GM12878 (cell line): ENCODE measurements around the gene KRT71. TPM values are rescaled to one million over a fixed set of nuclear protein-coding genes. Genes with fewer than 3 reads are reported as not detected.

Source experiments
- ATAC-seq: fragments of 200-7000 bp; cut with Tn5 transposase; 3 replicates; pipeline ENCODE4 v1.9.1; 2020; ENCODE audit warnings: mild to moderate bottlenecking, moderate library complexity
- BruUV-seq: library from RNA; stranded (reverse); fragments of 400-500 nt; replicated peaks from 2 replicates; lab custom pipeline; 2021; lab: Mats Ljungman, UMichigan
- CTCF ChIA-PET: fragments of 300-600 bp; sonication (Branson Sonifier 250); formaldehyde crosslinking; extraction: SDS; loops from one replicate; lab custom pipeline; 2021; ENCODE audit warnings: inconsistent platforms; lab: Yijun Ruan, JAX
- POLR2A ChIA-PET: fragments of 350-600 bp; formaldehyde crosslinking; extraction: SDS; loops from one replicate; lab custom pipeline; 2021; ENCODE audit warnings: inconsistent platforms; lab: Charles Lee
- RAD21 ChIA-PET: fragments of 300-600 bp; sonication (Branson Sonifier 250); formaldehyde crosslinking; loops from one replicate; lab custom pipeline; 2023; ENCODE audit warnings: antibody characterized with exemption; ENCODE audit not compliant: unreplicated experiment; lab: Charles Lee
- SMC1A ChIA-PET: fragments of 300-600 bp; sonication (Branson Sonifier 250); formaldehyde crosslinking; loops from one replicate; lab custom pipeline; 2023; ENCODE audit not compliant: unreplicated experiment, uncharacterized antibody; lab: Charles Lee
- DNase-seq: peaks from one replicate; pipeline ENCODE4 v3.0.0-alpha.2; 2011; ENCODE audit warnings: low read depth, low spot score
- FAIRE-seq: peaks from 3 replicates; lab custom pipeline; 2011; peaks lifted over from hg19 to GRCh38; lab: Jason Lieb, UNC
- H2AFZ ChIP-seq: 2 replicates; pipeline ENCODE4 v1.6.0; 2011; ENCODE audit warnings: low read depth, low read length, control low read depth; ENCODE audit not compliant: control insufficient read depth
- H3K27ac ChIP-seq: 2 replicates; pipeline ENCODE4 v1.5.1; 2011; ENCODE audit warnings: control low read depth; ENCODE audit not compliant: control insufficient read depth, insufficient read depth
- H3K27me3 ChIP-seq, 2 experiments: replicated peaks in 1 of 2; 2 replicates each; pipeline versions ENCODE4 v1.6.0 to v1.6.1; 2011; ENCODE audit warnings: low read length in 1 of 2; ENCODE audit not compliant: control insufficient read depth in 2 of 2, insufficient read depth in 2 of 2
- H3K36me3 ChIP-seq, 2 experiments: 2 replicates each; pipeline ENCODE4 v1.5.1; 2011; ENCODE audit warnings: low read length in 1 of 2; ENCODE audit not compliant: control insufficient read depth in 2 of 2, insufficient read depth in 2 of 2
- H3K4me1 ChIP-seq: 2 replicates; pipeline ENCODE4 v1.6.1; 2011; ENCODE audit warnings: mild to moderate bottlenecking, low read length, moderate library complexity, mixed read lengths; ENCODE audit not compliant: control insufficient read depth, insufficient read depth
- H3K4me2 ChIP-seq: 2 replicates; pipeline ENCODE4 v1.6.0; 2011; ENCODE audit warnings: control low read depth; ENCODE audit not compliant: control insufficient read depth, insufficient read depth
- H3K4me3 ChIP-seq: fragments of 200-600 bp; sonication (generic); 2 replicates; pipeline ENCODE4 v1.5.1; 2016
- H3K79me2 ChIP-seq: 2 replicates; pipeline ENCODE4 v1.6.0; 2011; ENCODE audit warnings: low read length; ENCODE audit not compliant: control insufficient read depth, insufficient read depth
- H3K9ac ChIP-seq: 2 replicates; pipeline ENCODE4 v1.8.0; 2011; ENCODE audit warnings: low read length, control low read depth, mixed read lengths; ENCODE audit not compliant: control insufficient read depth, insufficient read depth
- H3K9me3 ChIP-seq: replicated peaks from 3 replicates; pipeline ENCODE4 v1.5.1; 2011; ENCODE audit warnings: mild to moderate bottlenecking, low read length; ENCODE audit not compliant: control insufficient read depth, insufficient read depth
- H4K20me1 ChIP-seq: 2 replicates; pipeline ENCODE4 v1.6.0; 2011; ENCODE audit not compliant: control insufficient read depth, insufficient read depth
- BHLHE40 ChIP-seq, 2 experiments: fragments of 450-650 bp in 1 of 2; IDR thresholded peaks; 2 replicates each; pipeline ENCODE4 v1.6.1; 2011 to 2017; ENCODE audit warnings: low read depth in 2 of 2, borderline replicate concordance in 1 of 2, improper control_type of control experiment in 1 of 2, low read length in 1 of 2, mild to moderate bottlenecking in 1 of 2
- BRCA1 ChIP-seq: IDR thresholded peaks from 2 replicates; pipeline ENCODE4 v1.6.1; 2011; ENCODE audit warnings: low read depth, low read length, improper control_type of control experiment
- CBFB ChIP-seq: IDR thresholded peaks from 2 replicates; pipeline ENCODE4 v1.6.1; 2016; ENCODE audit warnings: antibody characterized with exemption, low read depth
- CREM ChIP-seq: IDR thresholded peaks from 2 replicates; pipeline ENCODE4 v1.6.1; 2014; ENCODE audit warnings: antibody characterized with exemption, low read depth
- NFXL1 ChIP-seq: fragments of 450-650 bp; IDR thresholded peaks from 2 replicates; pipeline ENCODE4 v1.6.1; 2017; ENCODE audit warnings: antibody characterized with exemption, mild to moderate bottlenecking, borderline replicate concordance
- NFYA ChIP-seq: IDR thresholded peaks from 2 replicates; pipeline ENCODE4 v1.6.1; 2011; ENCODE audit warnings: low read depth, mild to moderate bottlenecking, low read length, improper control_type of control experiment, borderline replicate concordance
- NFYB ChIP-seq: IDR thresholded peaks from 2 replicates; pipeline ENCODE4 v1.6.1; 2011; ENCODE audit warnings: low read depth, mild to moderate bottlenecking, low read length, improper control_type of control experiment, moderate library complexity; ENCODE audit not compliant: insufficient read depth
- NR2F1 ChIP-seq: fragments of 450-650 bp; conservative IDR thresholded peaks from 2 replicates; pipeline ENCODE4 v1.6.1; 2017; ENCODE audit warnings: mild to moderate bottlenecking
- POLR2A ChIP-seq: IDR thresholded peaks from 2 replicates; pipeline ENCODE4 v1.6.1; 2011; ENCODE audit warnings: low read depth, mild to moderate bottlenecking, low read length
- RAD21 ChIP-seq: IDR thresholded peaks from 2 replicates; pipeline ENCODE4 v1.6.1; 2011; ENCODE audit warnings: mild to moderate bottlenecking, low read depth, low read length, moderate library complexity; ENCODE audit not compliant: insufficient read depth
- RAD51 ChIP-seq: fragments of 450-650 bp; IDR thresholded peaks from 2 replicates; pipeline ENCODE4 v1.6.1; 2016; ENCODE audit warnings: moderate library complexity, mild to moderate bottlenecking, inconsistent platforms
- SIN3A ChIP-seq: IDR thresholded peaks from 2 replicates; pipeline ENCODE4 v1.6.1; 2012; ENCODE audit warnings: low read depth, low read length, improper control_type of control experiment
- TCF7 ChIP-seq: IDR thresholded peaks from 2 replicates; pipeline ENCODE4 v1.6.1; 2014; ENCODE audit warnings: antibody characterized with exemption, borderline replicate concordance
- ZBED1 ChIP-seq: IDR thresholded peaks from 2 replicates; pipeline ENCODE4 v1.6.1; 2016; ENCODE audit warnings: borderline replicate concordance
- ZNF592 ChIP-seq: fragments of 450-650 bp; IDR thresholded peaks from 2 replicates; pipeline ENCODE4 v1.6.1; 2017; ENCODE audit warnings: mild to moderate bottlenecking, moderate library complexity
- WGBS: methylation state at CpG from one replicate; pipeline ENCODE4 v1.1.6; 2016; ENCODE audit warnings: low lambda C conversion rate; ENCODE audit not compliant: insufficient replicate concordance, insufficient coverage; ENCODE audit errors: missing lambda C conversion rate; 5-methylcytosine and 5-hydroxymethylcytosine counted together
- in situ Hi-C: fragments of 300-500 bp; cut with MboI; formaldehyde crosslinking; loops from 9 replicates; pipeline ENCODE4 v1.14.3; 2018; ENCODE audit warnings: mixed read lengths
- intact Hi-C: fragments of 100-400 bp; cut with micrococcal nuclease; formaldehyde crosslinking; loops from one replicate; pipeline ENCODE4 v1.14.2; 2022; ENCODE audit not compliant: unreplicated experiment
- polyA plus RNA-seq, 11 experiments: library from polyadenylated mRNA; depleted of rRNA in 4 of 11; unstranded in 6 of 11; stranded (reverse) in 5 of 11; fragments of >200 nt; fragmentation: Nextera tagmentation in 4 of 11; fragmentation: Illumina TruSeq in 1 of 11; extraction: Ambion mirVana in 4 of 11; extraction: Trizol in 1 of 11; gene quantifications; 1 replicate in 1 of 11; 2 replicates in 10 of 11; pipeline versions ENCODE4 v1.2.1 to v1.2.3, GENCODE V29; 2011 to 2016; ENCODE audit warnings: inconsistent platforms in 2 of 11, missing spikeins in 2 of 11, low read depth in 1 of 11
- total RNA-seq, 4 experiments: library from RNA; depleted of rRNA in 3 of 4; stranded (reverse); fragments of >200 nt in 3 of 4; fragmentation: Illumina TruSeq in 1 of 4; extraction: Trizol in 1 of 4; gene quantifications; 2 replicates each; pipeline versions ENCODE4 v1.2.1 to v1.2.3, GENCODE V29; 2013 to 2021
- TF ChIP-seq, protein P1 (sequence below): fragments of 450-650 bp; formaldehyde crosslinking; IDR thresholded peaks from 2 replicates; pipeline ENCODE4 v1.4.0; 2022; ENCODE audit warnings: mild to moderate bottlenecking, moderate library complexity

KRT71 gene
- total and polyA plus RNA-seq, 10 of the 15 experiments (the other 5 are each of a cell fraction or from before 2014, with no cell fraction given) = not detected

DNA sequence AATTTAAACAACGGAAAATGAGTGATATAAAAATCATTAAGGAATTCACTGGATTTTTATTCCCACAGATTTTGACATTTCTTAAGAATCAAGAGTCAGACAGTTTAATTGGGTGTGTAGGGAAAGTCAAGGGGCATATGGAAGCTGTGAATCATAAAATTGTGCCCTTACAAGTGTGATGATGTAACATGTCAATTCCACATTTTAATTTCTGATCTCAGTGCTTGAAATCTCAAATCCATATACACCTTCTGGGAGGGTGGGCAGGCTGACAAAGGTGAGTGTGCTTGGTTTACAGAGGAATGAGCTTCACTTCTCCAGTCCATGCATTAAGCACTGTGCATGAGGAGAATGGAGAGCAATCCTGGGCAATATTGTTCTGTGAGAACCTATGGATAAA lies 58.8 kb downstream of the KRT71 start:
- no peak for ATAC-seq
- Histone ChIP-seq H2AFZ (no peak overlapping the region), H4K20me1 (no peaks in the 10 kb centered on the region), H3K9me3 (no peaks in the 10 kb centered on the region), H3K27me3 (peaks cover 0 to 6% of the 10 kb centered on the region in 2 experiments; a peak in 2 of 4 replicates), H3K9ac (no peak overlapping the region), H3K27ac (no peak overlapping the region), H3K79me2 (no peaks in the 10 kb centered on the region), H3K4me3 (no peak overlapping the region), H3K4me1 (no peaks in the 10 kb centered on the region), H3K4me2 (no peak overlapping the region), H3K36me3 (no peaks in the 10 kb centered on the region)
- SMC1A ChIA-PET = interaction anchor here (1.0 to 1.5 kb wide), 2 partner anchors 9 to 12 kb away, joined by 3 to 5 read pairs; no protein-coding TSS in a partner anchor
- CTCF ChIA-PET = interaction anchor here (0.6 to 1.1 kb wide), 3 partner anchors 15 to 299 kb away, joined by 3 read pairs; no protein-coding TSS in a partner anchor
- BruUV-seq = no TSS peak
- no peak for DNase-seq
- RAD21 ChIA-PET = no interaction called here
- in situ Hi-C loops = no loop called here
- POLR2A ChIA-PET = interaction anchor here (0.6 kb wide), 1 partner anchor 9 kb away, joined by 3 read pairs; no protein-coding TSS in a partner anchor
- no peak for FAIRE-seq
- 0% methylated on average over 1 of the region's 1 CpG for WGBS
- intact Hi-C loops = no loop called here
- no peak for TF ChIP-seq BHLHE40 (IDR thresholded peaks at IDR 0.05; ENCODE audit: borderline replicate concordance in 1 of 2, low read depth in 2 of 2, low read length in 1 of 2)
- TF ChIP-seq TCF7 = no peak
- TF ChIP-seq, protein P1, sequence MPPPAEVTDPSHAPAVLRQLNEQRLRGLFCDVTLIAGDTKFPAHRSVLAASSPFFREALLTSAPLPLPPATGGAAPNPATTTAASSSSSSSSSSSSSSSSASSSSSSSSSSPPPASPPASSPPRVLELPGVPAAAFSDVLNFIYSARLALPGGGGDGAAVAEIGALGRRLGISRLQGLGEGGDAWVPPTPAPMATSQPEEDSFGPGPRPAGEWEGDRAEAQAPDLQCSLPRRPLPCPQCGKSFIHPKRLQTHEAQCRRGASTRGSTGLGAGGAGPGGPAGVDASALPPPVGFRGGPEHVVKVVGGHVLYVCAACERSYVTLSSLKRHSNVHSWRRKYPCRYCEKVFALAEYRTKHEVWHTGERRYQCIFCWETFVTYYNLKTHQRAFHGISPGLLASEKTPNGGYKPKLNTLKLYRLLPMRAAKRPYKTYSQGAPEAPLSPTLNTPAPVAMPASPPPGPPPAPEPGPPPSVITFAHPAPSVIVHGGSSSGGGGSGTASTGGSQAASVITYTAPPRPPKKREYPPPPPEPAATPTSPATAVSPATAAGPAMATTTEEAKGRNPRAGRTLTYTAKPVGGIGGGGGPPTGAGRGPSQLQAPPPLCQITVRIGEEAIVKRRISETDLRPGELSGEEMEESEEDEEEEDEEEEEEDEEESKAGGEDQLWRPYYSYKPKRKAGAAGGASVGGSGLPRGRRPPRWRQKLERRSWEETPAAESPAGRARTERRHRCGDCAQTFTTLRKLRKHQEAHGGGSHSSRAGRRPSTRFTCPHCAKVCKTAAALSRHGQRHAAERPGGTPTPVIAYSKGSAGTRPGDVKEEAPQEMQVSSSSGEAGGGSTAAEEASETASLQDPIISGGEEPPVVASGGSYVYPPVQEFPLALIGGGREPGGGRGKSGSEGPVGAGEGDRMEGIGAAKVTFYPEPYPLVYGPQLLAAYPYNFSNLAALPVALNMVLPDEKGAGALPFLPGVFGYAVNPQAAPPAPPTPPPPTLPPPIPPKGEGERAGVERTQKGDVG (CRISPR knock-in tag) = no peak
- TF ChIP-seq ZBED1 = no peak
- TF ChIP-seq SIN3A = no peak
- no peak for TF ChIP-seq ZNF592
- no peak for TF ChIP-seq POLR2A
- TF ChIP-seq CREM = no peak
- TF ChIP-seq NFYA = no peak
- TF ChIP-seq BRCA1 = no peak
- no peak for TF ChIP-seq NFXL1
- TF ChIP-seq NR2F1 = no peak
- no peak for TF ChIP-seq NFYB
- no peak for TF ChIP-seq RAD51
- no peak for TF ChIP-seq CBFB
- no peak for TF ChIP-seq RAD21
